Right ventricle myocardium inferior (tissue), 1 donor: ENCODE data around the gene SLC34A3. TPM values are rescaled to one million over a fixed set of nuclear protein-coding genes. Genes with fewer than 3 reads are reported as not detected.

Experiments used
- ATAC-seq: fragments of 200-7000 bp; cut with Tn5 transposase; one replicate; pipeline ENCODE4 v1.9.1; 2020; ENCODE audit warnings: mild to moderate bottlenecking, moderate library complexity
- DNase-seq: peaks from one replicate; pipeline ENCODE4 v3.0.0; 2021; ENCODE audit errors: missing footprints
- intact Hi-C: fragments of 100-400 bp; cut with DNase I; formaldehyde crosslinking; loops from one replicate; pipeline ENCODE4 v1.11.0; 2022
- total RNA-seq: library from RNA; stranded (reverse); fragmentation: NEBNext Ultra II Directional; extraction: Animal tissue kit (Norgen Biotek cat#: 25700); gene quantifications from one replicate; pipeline ENCODE4 v1.2.1, GENCODE V29; 2021
- donor health status: DM: no; HTN: yes; CAD: no; lungs with severe emphysema.

Gene SLC34A3
- total RNA-seq, 1 donor from 2014 or later: not detected

GRCh38 chr9:137224830-137225694, 5.6 kb upstream of the SLC34A3 start, which contains the start of gene CYSRT1:
TSS of gene CYSRT1 (plus strand) at chr9:137225174. CDS start at chr9:137225622, 448 bp downstream.
- no peak for ATAC-seq
- intact Hi-C loops: loop anchor here (5.0 kb wide), 1 partner anchor 433 kb away; the partner anchor contains the start of gene TMEM141
- no peak for DNase-seq

GRCh38 chr9:137225699-137226331, 4.9 kb upstream of the SLC34A3 start:
- no peak for ATAC-seq
- DNase-seq: no peak
- intact Hi-C loops: loop anchor here (2.0 kb wide), 1 partner anchor 109 kb away; no protein-coding TSS in a partner anchor

GRCh38 chr9:137226338-137227053, 4.2 kb upstream of the SLC34A3 start:
- DNase-seq (no peak), ATAC-seq (no peak)
- intact Hi-C loops: loop anchor here (2.0 kb wide), 1 partner anchor 110 kb away; no protein-coding TSS in a partner anchor

GRCh38 chr9:137227054-137227852, 3.4 kb upstream of the SLC34A3 start, which contains the start of gene RNF224:
TSS of gene RNF224 (plus strand) at chr9:137227502. CDS start at chr9:137228336, 834 bp downstream.
- ATAC-seq (peak; percentile 28), DNase-seq (peak; percentile 87)
- intact Hi-C loops: loop anchor here (2.0 kb wide), 1 partner anchor 110 kb away; no protein-coding TSS in a partner anchor

- DNase-seq: no peak
- intact Hi-C loops: loop anchor here (2.0 kb wide), 1 partner anchor 111 kb away; no protein-coding TSS in a partner anchor
- no peak for ATAC-seq
These were observed 2.7 kb upstream of the SLC34A3 start for GRCh38 chr9:137227853-137228505.

GRCh38 chr9:137228506-137228967, 2.2 kb upstream of the SLC34A3 start:
- DNase-seq: no peak
- intact Hi-C loops: no loop called here
- no peak for ATAC-seq

GRCh38 chr9:137228968-137229896, 1.5 kb upstream of the SLC34A3 start:
- ATAC-seq: no peak
- intact Hi-C loops: no loop called here
- no peak for DNase-seq

- intact Hi-C loops: no loop called here
- ATAC-seq (no peak), DNase-seq (no peak)
These were observed 597 bp upstream of the SLC34A3 start for GRCh38 chr9:137229903-137230704.

GRCh38 chr9:137231372-137232039, 805 bp downstream of the SLC34A3 start:
- DNase-seq (no peak), ATAC-seq (no peak)
- intact Hi-C loops: no loop called here

GRCh38 chr9:137232101-137232500, 1.4 kb downstream of the SLC34A3 start:
- intact Hi-C loops: no loop called here
- ATAC-seq (no peak), DNase-seq (no peak)

GRCh38 chr9:137232510-137232909, 1.8 kb downstream of the SLC34A3 start:
- no peak for ATAC-seq
- intact Hi-C loops: no loop called here

GRCh38 chr9:137233143-137233980, 2.7 kb downstream of the SLC34A3 start:
- intact Hi-C loops: no loop called here
- ATAC-seq (no peak), DNase-seq (no peak)

More at GRCh38 chr9:137232510-137232909, 1.8 kb downstream of the SLC34A3 start:
- no peak for DNase-seq

- DNase-seq (no peak), ATAC-seq (no peak)
- intact Hi-C loops: no loop called here
These were observed 3.5 kb downstream of the SLC34A3 start for GRCh38 chr9:137234055-137234697.
